ENCODE measurements around the gene CCDC179.

DNA sequence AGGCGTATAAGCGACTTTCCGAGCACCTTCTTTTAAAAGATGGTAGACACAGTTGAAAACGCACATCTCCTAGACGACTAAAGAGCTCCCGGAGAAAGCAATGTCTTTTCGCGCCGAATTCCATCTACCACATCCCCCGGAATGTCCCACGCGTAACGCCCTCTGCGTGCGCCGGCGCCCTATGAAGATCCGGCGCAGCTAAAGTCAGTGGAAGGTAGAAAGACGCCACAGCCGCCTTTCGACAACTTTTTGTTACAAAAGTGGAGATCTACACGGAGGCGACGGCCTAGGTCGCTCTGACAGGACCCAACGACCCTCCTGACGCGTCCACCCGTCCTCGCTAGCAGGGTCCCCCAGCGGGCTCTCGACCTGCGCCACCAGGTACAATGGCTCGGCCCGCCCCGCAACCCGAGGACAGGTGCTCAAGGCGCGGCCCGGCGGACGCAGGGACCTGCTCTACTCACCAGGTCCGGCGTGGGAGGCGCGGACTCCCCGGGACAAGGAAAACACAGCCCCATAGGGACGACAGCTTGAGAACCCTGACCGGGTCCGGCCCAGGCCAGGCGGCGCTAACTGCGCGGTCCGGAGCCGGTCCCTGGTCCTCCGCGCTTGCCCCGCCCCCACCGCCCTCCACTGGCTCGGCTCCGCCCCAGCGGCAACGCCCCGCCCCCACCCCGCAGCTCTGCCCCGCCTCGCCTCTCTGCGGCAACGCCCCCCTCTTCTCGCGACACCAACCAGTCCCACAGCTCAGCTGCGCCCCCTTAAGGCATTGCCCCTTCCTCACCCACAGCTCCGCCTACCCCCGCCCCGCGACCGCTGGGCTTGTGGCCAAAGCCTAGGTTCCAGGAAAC, 30.8 kb downstream of the CCDC179 start, which contains the start of gene SVIP:
- TF ChIP-seq YY1 (IDR thresholded peaks at IDR 0.05; ENCODE audit: insufficient read depth, insufficient read length): no peak
- TF ChIP-seq ZNF274 (IDR thresholded peaks at IDR 0.05; ENCODE audit: low read depth, low read length): no peak

Measured in NT2/D1 (cell line).